GM21360 (cell line): Measurements from ENCODE around the gene ASTL.

ENCODE experiments used
- ATAC-seq: cut with Tn5 transposase; IDR thresholded peaks from one replicate; pipeline ENCODE4 v1.9.1; 2021; ENCODE audit warnings: mild to moderate bottlenecking, moderate library complexity; ENCODE audit not compliant: unreplicated experiment

ASTL gene

GRCh38 chr2:96102596-96103186 is 35.6 kb downstream of the ASTL start:
- no peak for ATAC-seq

DNA sequence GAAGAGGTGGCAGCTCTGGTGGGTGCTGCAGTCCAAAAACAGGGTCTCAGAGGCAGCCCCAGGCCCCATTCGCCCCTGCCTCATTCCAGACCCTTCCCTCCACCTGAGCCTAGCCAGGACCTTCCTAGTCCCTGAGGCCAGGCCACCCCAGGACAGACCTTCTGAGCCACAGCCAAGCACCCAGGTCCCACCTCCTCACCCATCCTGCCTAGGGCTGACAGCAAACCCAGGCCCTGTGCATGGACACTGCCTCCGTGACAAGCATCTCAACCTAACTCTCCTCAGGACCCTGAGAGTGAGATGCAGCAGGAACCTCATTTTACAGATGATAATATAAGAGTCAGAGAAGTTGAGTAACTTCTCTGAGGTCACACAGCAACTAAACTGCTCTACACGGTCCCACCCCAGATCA is 37.4 kb downstream of the ASTL start:
- ATAC-seq: no peak

- no peak for ATAC-seq
Measured at GRCh38 chr2:96099861-96100798, 38.2 kb downstream of the ASTL start.

DNA sequence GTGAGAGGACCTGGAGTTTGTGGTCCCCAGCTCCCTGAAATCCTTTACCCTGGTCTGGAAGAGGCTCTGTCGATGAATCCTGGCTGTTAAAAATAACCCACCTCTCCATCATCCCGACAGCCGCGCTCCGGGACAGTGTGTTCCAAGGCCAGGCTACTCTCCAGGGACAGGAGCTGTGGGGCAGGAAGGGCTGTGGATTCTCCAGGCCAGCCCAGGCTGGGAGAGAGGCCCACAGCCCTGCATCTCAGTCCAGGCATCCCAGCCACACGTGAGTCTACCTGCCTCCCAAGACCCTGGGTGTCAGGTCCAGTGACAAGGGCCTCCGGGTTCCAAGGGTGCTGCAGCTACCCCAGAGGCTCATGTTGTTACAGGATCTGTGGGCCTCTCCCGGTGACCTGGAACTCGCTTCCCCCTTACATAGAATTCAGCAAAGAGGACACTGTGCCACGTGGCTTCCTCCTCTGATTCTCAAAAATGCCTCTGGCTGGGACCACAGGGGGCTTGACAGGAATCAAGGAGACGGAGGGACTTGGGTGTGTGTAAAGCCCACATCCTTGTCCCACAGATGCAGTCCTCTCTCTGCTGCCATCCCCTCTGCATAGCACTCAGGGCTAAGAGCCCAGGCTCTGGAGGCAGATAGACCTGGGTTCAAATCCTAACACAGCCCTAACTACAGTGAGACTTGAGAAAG is 39.3 kb downstream of the ASTL start:
- ATAC-seq: no peak

- no peak for ATAC-seq
Measured at GRCh38 chr2:96097951-96098823, 40.1 kb downstream of the ASTL start.

DNA sequence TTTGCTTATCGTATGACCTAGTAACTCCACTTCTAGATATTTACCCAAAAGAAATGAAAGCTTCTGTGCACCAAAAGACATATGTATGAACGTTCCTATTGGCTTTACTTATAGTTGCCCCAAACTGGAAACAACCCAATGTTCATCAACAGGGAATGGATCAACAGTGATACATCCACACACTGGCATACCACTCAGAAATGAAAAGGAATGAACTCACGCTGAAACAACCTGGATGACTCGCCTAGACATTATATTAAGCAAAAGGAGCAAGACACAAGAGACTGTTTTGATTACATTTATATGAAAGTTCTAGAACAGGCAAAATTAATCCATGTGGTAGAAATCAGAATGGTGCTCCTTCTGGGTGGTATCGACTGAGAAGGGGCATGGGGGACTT is 40.9 kb downstream of the ASTL start:
- ATAC-seq: no peak

DNA sequence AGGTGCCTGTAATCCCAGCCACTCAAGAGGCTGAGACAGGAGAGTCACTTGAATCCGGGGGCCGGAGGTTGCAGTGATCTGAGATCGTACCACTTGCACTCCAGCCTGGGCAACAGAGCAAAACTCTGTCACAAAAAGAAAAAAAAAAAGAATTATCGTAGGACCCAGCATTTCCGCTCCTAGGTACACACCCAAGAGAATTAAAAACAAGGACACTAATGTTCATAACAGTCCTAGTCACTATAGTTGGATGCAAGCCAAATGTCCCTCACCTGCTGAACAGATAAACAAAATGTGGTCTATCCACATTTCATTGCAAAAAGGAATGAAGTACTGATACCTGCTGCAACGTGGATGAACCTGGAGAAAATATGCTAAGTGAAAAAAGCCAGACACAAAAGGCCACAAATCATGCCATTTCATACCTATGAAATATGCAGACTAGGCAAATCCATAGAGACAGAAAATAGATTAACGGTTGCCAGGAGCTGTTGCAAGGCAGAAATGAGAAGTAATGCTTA is 43.1 kb downstream of the ASTL start:
- no peak for ATAC-seq

DNA sequence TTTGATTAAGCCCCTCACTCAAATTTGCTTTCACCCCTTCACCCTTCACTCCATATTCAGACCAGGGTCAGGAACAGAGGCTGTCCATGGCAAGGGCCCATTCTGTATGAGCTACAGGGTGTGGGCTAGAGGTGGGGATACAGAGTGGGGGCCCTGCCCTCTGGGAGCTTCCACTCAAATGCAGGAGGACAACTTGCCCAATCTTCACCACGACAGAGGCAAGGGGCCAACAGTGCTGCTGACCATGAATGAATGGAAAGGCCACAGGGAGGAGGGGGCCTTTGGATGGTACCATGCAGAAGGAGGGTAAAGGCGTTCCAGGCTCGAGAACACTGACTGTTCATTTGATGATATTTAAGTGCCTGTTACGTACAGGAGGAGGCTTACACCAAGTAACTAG is 44.8 kb downstream of the ASTL start:
- no peak for ATAC-seq

DNA sequence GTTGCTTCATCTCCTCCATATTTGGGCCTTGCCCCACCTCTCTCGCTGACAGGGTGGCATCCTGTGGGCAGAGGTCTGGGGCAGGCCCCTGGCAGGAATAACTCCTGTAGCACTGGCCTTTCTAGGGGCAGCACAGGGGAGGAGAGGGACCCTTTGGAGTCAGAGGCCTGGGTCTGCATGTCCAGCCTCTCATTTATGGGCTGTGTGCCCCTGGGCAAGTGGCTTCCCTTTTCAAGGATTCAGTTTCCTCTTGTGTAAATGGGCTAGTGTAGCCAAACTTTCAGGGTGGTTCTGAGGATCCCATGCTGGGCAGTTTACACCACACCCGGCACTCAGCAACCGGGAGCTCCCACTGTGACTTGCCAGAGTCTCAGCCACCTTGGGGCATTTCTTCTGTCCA is 45.4 kb downstream of the ASTL start:
- ATAC-seq: no peak

DNA sequence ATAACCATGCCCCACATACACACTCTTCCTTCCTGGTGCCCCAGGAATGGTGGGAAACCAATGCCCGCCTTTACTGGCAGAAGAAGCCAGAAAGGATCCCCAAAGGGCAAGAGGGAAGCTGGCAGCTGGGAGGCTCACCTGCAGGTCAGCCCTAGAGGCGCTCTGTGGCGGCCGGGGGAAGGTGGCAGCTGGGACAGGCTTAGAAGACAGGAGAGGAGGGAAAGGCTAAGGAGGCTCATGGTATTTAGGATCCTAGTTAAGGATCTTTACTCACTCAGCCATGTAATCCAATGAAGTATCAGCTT is 45.8 kb downstream of the ASTL start:
- ATAC-seq: no peak

- ATAC-seq: no peak
Measured at GRCh38 chr2:96091711-96092572, 46.4 kb downstream of the ASTL start.

DNA sequence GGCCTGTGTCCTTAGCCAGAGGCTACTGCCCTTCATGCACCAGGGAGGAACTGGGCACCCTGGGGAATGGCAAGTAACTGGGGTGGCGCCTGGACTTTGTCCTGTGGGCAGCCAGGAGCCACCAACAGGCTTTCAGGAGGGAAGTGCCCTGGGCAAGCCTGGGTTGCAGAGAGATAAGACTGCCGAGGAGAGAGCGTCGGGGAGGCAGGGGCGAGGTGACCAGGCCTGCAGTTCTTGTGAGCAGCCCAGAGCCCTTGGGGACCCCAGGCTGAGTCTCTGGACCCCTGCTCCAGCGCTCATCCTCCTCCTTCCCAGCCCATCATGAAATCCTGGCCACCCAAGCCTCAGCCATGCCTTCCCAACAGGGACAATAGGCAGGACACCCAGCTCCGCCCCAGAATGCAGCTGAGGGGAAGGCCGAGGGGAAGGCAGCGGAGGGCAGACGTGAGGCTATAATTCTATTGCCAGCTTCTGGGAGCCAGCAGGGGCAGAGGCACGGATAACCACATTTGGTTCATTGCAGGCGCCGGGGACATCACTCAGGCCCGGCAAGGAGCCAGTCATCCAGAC is 47.1 kb downstream of the ASTL start:
- ATAC-seq: no peak

- ATAC-seq: no peak
Measured at GRCh38 chr2:96090196-96090926, 47.9 kb downstream of the ASTL start.

DNA sequence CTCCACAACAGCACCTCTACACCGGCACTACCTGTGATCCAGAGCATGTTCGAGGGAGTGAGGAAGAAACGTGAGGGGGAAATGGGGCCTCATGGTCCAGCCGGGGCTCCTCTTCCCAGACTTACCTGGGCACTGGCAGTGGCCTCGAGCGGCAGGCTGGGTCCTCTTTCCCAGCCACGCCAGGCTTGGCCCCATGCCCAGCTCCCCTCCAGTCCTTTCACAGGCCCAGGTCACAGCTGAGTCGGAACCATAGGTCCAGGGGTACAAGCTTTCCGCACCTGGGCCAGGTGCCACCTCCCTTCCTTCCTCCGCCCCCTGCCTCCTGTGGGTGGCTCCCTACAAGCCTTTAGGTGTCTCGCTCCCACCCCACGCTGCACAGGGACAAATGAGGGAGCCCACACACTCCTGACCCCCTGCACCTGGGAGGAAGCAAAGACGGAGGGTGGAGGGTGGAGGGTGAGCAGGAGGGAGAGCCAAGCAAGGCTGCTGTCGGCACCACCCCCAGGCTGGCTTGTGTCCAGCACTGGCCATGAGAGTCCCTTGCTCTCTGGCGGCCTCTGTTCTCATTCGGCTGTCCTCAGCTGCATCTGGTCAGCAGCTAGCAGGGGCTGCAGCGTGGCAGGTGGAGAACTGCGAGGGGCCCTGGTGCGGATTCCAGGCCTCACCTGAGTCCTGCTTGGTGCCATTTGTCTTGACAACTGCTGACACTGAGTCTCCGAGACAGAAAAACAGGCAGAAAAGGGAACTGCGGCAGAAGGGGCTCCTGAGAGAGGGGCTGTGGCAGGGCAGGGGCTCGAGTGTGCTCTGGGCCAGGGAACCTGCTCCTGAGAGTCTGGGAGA is 48.7 kb downstream of the ASTL start:
- ATAC-seq: no peak

DNA sequence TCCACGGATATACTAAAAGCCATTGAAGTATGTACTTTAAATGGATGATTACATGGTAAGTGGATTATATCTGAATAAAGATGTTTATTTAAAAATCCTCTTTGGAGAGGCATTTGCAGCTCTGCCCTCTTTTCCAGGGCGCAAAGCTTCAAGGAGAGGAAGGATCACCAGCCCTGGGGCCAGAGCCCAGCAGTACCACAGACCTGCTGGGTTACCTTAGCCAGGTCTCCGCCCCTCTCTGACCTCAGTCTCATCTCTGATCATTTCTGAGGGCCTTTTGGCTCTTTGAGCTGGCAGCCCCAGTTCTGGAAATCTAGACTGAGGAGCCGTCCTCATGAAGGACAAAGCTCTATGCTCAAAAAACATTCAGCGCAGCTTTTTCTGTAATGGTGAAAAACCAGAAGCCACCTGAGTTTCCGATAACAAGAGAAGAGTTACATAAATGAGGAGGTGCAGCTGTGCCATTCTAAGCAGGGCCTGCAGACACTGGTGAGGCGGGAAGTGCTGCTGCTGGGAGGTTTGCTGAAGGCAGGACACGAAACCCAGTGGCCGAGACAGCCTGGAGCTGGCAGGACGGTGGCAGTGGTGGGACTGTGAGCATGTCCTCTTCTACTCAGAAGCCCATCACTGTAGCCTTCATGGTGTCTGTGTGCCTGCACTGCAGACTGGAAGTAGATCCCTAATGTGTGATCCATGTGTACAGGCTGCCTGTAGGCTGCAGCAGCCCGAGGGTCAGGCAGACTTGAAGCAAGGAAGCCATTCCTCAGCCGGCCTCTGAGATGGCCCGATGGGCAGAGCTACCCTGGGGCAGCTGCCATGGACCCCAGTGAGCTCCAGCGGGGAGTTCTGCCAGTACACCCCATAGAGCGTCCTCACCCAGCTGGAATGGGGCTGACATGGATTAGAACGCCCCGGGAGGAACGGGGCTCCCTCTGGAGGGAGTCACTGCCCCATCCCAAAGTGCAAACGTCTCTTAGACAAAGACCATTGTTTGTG is 49.7 kb downstream of the ASTL start:
- no peak for ATAC-seq

DNA sequence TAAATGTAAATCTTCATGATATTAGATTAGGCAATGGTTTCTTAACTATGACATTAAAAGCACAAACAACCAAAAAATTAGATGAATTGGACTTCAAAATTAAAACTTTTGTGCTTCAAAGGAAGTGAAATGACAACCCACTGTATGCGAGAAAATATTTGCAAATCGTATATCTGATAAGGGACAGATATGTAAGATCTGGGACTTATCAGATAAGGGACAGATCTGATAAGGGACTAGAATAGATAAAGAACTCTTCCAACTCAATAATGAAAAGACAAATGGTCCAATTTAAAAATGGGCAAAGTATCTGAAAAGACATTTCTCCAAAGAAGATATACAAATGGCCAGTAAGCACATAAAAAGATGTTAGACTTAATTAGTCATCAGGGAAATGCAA is 51.2 kb downstream of the ASTL start:
- ATAC-seq: no peak
